ENCODE data around the gene TDRD10.
A peak's percentile ranks its signal among the peaks of the same experiment; 100 is the strongest.

TDRD10 gene

DNA sequence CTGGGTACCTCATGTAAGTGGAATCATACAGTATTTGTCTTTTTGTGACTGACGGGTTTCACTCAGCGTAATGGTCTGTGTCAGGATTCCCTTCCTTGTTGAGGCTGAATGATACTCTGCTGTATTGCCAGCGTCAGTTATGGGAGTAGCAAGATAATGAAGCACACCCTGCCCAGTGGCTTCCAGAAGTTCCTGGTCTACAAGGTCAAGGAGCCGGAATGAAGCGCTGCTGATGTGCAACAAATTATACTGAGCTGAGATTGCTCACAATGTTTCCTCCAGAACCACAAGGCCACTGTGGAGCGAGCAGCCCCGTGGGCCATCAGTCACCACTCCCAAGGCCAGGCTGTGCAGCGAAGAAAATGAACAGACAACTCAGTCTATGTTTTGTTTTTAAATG is 24.0 kb upstream of the TDRD10 start:
- no peak for TF ChIP-seq ZBTB7A (IDR thresholded peaks at IDR 0.05; ENCODE audit: low read depth)
- TF ChIP-seq, protein P1, sequence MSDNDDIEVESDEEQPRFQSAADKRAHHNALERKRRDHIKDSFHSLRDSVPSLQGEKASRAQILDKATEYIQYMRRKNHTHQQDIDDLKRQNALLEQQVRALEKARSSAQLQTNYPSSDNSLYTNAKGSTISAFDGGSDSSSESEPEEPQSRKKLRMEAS (IDR thresholded peaks at IDR 0.05) = no peak
- no peak for TF ChIP-seq FOXM1 (IDR thresholded peaks at IDR 0.05; ENCODE audit: borderline replicate concordance, low read depth)
- no peak for TF ChIP-seq YY1 (IDR thresholded peaks at IDR 0.05; ENCODE audit: low read depth)

DNA sequence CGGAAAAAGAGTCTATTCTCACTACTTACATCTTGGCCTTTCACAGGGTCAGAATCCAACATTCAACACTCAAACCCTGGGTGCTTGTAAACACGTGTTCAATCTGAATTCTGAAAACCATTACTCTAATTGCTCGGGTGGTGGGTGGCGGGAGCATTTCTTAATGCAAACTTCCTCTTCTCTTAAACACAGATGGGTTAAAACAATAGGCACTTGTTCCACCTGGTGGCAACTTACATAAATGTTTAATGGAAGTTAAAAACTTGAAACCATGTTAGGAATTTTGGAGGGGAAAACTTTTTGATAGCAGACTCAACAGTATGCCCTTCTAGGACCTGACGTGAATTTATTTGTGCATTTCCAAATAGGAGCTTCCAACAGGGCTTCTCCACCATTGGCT is 23.4 kb upstream of the TDRD10 start:
- TF ChIP-seq YY1 (IDR thresholded peaks at IDR 0.05; ENCODE audit: low read depth) = no peak
- TF ChIP-seq RAD21 (IDR thresholded peaks at IDR 0.05; ENCODE audit: low read depth) = peak; percentile 44; the same call in 1 of the 2 replicates
- no peak for TF ChIP-seq CEBPB (IDR thresholded peaks at IDR 0.05)
- TF ChIP-seq CREB1 (IDR thresholded peaks at IDR 0.05; ENCODE audit: low read depth) = no peak
- no peak for TF ChIP-seq FOXM1 (IDR thresholded peaks at IDR 0.05; ENCODE audit: borderline replicate concordance, low read depth)

DNA sequence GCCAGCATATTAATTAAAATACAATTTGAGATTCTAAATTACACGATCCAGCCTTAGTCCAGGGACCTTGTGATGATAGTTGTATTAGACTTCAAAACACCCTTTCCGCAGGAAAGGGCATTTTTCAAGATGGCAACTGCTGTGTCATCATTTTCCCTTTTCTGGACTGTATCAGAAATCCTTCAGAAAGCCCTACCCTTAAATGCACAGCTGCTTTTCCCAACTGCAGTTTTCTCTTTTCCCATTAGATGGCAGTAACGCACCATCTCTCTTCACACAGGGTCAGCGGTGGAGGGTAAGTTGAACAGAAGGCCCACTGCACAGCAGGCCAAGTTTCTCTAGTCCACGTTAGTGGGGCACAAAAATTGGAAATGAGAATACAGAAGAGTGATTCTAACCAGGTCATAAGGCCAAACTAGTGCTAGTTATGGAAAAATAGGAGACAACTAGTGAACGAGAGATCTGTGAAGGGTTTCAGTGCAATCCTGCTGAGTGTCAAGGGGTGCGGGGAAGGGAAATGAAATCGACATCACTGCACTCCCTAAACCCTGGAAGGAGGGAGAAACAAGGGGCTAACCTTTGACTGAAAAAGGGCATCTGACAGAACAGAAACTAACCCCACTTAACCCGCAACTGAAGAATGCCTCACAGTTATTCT is 22.1 kb upstream of the TDRD10 start:
- TF ChIP-seq, protein P2, sequence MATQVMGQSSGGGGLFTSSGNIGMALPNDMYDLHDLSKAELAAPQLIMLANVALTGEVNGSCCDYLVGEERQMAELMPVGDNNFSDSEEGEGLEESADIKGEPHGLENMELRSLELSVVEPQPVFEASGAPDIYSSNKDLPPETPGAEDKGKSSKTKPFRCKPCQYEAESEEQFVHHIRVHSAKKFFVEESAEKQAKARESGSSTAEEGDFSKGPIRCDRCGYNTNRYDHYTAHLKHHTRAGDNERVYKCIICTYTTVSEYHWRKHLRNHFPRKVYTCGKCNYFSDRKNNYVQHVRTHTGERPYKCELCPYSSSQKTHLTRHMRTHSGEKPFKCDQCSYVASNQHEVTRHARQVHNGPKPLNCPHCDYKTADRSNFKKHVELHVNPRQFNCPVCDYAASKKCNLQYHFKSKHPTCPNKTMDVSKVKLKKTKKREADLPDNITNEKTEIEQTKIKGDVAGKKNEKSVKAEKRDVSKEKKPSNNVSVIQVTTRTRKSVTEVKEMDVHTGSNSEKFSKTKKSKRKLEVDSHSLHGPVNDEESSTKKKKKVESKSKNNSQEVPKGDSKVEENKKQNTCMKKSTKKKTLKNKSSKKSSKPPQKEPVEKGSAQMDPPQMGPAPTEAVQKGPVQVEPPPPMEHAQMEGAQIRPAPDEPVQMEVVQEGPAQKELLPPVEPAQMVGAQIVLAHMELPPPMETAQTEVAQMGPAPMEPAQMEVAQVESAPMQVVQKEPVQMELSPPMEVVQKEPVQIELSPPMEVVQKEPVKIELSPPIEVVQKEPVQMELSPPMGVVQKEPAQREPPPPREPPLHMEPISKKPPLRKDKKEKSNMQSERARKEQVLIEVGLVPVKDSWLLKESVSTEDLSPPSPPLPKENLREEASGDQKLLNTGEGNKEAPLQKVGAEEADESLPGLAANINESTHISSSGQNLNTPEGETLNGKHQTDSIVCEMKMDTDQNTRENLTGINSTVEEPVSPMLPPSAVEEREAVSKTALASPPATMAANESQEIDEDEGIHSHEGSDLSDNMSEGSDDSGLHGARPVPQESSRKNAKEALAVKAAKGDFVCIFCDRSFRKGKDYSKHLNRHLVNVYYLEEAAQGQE (IDR thresholded peaks at IDR 0.05; ENCODE audit: low read depth) = no peak
- TF ChIP-seq ZBTB7A (IDR thresholded peaks at IDR 0.05; ENCODE audit: low read depth) (no peak), TCF12 (IDR thresholded peaks at IDR 0.05; ENCODE audit: low read depth) (no peak), NFIC (IDR thresholded peaks at IDR 0.05) (no peak), FOXM1 (IDR thresholded peaks at IDR 0.05; ENCODE audit: borderline replicate concordance, low read depth) (no peak), YY1 (IDR thresholded peaks at IDR 0.05; ENCODE audit: low read depth) (peak; percentile 79), RAD21 (IDR thresholded peaks at IDR 0.05; ENCODE audit: low read depth) (peak; percentile 98), CREB1 (IDR thresholded peaks at IDR 0.05; ENCODE audit: low read depth) (no peak), TAF1 (IDR thresholded peaks at IDR 0.05; ENCODE audit: low read depth) (no peak), EGR1 (IDR thresholded peaks at IDR 0.05) (no peak)
- TF ChIP-seq, protein P3, sequence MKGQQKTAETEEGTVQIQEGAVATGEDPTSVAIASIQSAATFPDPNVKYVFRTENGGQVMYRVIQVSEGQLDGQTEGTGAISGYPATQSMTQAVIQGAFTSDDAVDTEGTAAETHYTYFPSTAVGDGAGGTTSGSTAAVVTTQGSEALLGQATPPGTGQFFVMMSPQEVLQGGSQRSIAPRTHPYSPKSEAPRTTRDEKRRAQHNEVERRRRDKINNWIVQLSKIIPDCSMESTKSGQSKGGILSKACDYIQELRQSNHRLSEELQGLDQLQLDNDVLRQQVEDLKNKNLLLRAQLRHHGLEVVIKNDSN (IDR thresholded peaks at IDR 0.05) = no peak

DNA sequence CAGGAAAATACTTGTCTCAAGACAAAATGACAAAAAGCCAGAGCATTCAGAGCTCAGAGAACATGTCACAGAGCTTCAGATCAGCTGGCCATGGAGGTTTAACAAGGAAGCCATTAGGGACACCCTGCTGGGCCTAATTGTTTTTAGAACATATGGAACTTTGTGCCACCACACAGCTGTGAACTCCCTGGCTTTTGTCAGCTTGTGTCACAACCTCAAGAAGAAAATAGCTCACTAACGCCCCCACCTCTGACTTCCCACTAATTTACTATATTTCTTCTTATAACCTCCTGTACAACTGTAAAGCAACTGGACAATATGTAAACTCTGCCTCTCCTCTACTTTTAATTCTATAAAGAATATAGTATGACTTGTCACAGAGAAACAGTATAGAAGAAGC is 21.0 kb upstream of the TDRD10 start:
- TF ChIP-seq, protein P1 (IDR thresholded peaks at IDR 0.05) = no peak
- TF ChIP-seq EGR1 (IDR thresholded peaks at IDR 0.05) = no peak
- TF ChIP-seq YY1 (IDR thresholded peaks at IDR 0.05; ENCODE audit: low read depth) = peak; percentile 40; the same call in 1 of the 2 replicates
- no peak for TF ChIP-seq TAF1 (IDR thresholded peaks at IDR 0.05; ENCODE audit: low read depth)
- TF ChIP-seq RAD21 (IDR thresholded peaks at IDR 0.05; ENCODE audit: low read depth) = no peak

DNA sequence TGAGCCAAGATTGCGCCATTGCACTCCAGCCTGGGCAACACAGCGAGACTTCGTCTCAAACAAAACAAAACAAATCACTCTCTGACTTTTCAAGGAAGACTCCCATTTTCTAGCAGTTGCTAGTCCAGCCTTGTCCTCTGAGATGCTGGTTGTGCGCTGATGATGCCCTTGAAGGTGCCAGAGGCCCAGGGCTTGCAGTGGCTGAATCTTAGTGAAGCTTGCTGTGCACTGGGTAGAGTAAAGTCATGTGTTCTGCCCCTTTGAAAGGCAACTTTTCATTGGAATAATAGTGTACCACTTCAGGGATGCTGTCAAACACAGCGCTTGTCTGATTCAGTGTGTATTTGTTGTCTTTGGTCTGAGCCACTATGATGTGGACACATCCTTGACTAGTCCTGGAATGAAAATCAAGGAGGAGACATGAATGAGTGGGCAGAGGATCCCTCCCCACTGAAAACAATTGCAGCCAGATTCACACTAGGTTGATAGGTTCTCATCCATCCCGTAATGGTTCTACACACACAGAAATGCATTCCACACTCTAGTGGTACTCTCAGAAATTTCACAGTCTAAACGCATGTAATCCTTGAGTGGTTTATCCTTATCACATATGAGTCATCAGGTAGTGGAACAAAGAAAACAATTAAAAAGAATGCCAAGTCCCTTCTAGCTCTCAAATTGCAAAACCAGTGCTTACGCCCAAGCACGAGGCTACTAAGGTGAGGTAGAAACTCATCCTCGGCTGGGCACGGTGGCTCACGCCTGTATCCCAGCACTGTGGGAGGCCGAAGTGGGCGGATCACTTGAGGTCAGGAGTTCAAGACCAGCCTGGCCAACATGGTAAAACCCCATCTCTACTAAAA is 17.8 kb upstream of the TDRD10 start:
- TF ChIP-seq TCF12 (IDR thresholded peaks at IDR 0.05; ENCODE audit: low read depth) (no peak), CREB1 (IDR thresholded peaks at IDR 0.05; ENCODE audit: low read depth) (no peak), RAD21 (IDR thresholded peaks at IDR 0.05; ENCODE audit: low read depth) (no peak), ZBTB7A (IDR thresholded peaks at IDR 0.05; ENCODE audit: low read depth) (no peak), TEAD4 (IDR thresholded peaks at IDR 0.05) (0 out of 2 replicates have a peak, but pooled peaks have one; percentile 26), EP300 (IDR thresholded peaks at IDR 0.05; ENCODE audit: borderline replicate concordance) (no peak), CEBPB (IDR thresholded peaks at IDR 0.05) (peak; percentile 42), EGR1 (IDR thresholded peaks at IDR 0.05) (no peak), NFIC (IDR thresholded peaks at IDR 0.05) (0 out of 2 replicates have a peak, but pooled peaks have one; percentile 12), YY1 (IDR thresholded peaks at IDR 0.05; ENCODE audit: low read depth) (no peak), TAF1 (IDR thresholded peaks at IDR 0.05; ENCODE audit: low read depth) (no peak), FOXM1 (IDR thresholded peaks at IDR 0.05; ENCODE audit: borderline replicate concordance, low read depth) (no peak)
- TF ChIP-seq, protein P1 (IDR thresholded peaks at IDR 0.05) = 0 out of 2 replicates have a peak, but pooled peaks have one; percentile 22
- TF ChIP-seq, protein P3 (IDR thresholded peaks at IDR 0.05) = no peak
- TF ChIP-seq, protein P2 (IDR thresholded peaks at IDR 0.05; ENCODE audit: low read depth) = no peak

Data from Ishikawa (cell line).